Stimulated activated CD8-positive, alpha-beta memory T cell treated with anti-CD3 and anti-CD28 coated beads, Interleukin-12 subunit alpha, Interleukin-12 subunit beta, amount 100 ng/mL, for 24 hours (primary cell): ENCODE measurements around the gene TOX3.

Experiments
- DNase-seq: peaks from one replicate; pipeline ENCODE4 v3.0.0-alpha.2; 2020; ENCODE audit errors: extremely low read depth

Gene TOX3

GRCh38 chr16:52398021-52398420 lies 148.9 kb downstream of the TOX3 start:
- no peak for DNase-seq

- DNase-seq = no peak
These were observed 153.5 kb downstream of the TOX3 start for GRCh38 chr16:52393448-52393847.

GRCh38 chr16:52389045-52389444 lies 157.9 kb downstream of the TOX3 start:
- DNase-seq = no peak
